Esophagus muscularis mucosa (tissue), 4 donors: ENCODE measurements around the gene TAF11L5.

Experiments used
- CTCF ChIP-seq, 3 experiments: fragments of 200-600 bp in 2 of 3; fragments of 450-650 bp in 1 of 3; sonication (generic) in 2 of 3; IDR thresholded peaks; one replicate each; pipeline ENCODE4 v1.5.1; 2017 to 2019; ENCODE audit warnings: antibody characterized with exemption in 3 of 3, mild to moderate bottlenecking in 2 of 3, moderate library complexity in 1 of 3
- EP300 ChIP-seq: sonication (generic); formaldehyde crosslinking; IDR thresholded peaks from one replicate; pipeline ENCODE4 v1.6.1; 2017; ENCODE audit warnings: antibody characterized with exemption
- POLR2A ChIP-seq: fragments of 450-650 bp; IDR thresholded peaks from one replicate; pipeline ENCODE4 v1.6.1; 2017; ENCODE audit warnings: antibody characterized with exemption, moderate library complexity, mild to moderate bottlenecking, low read depth

GRCh38 chr5:17487174-17487512, 37.9 kb upstream of the TAF11L5 start:
- no peak for TF ChIP-seq CTCF (IDR thresholded peaks at IDR 0.05)
- no peak for TF ChIP-seq EP300
- TF ChIP-seq POLR2A, result no peak
